Measurements from ENCODE around the gene SCLY.

Gene SCLY

DNA sequence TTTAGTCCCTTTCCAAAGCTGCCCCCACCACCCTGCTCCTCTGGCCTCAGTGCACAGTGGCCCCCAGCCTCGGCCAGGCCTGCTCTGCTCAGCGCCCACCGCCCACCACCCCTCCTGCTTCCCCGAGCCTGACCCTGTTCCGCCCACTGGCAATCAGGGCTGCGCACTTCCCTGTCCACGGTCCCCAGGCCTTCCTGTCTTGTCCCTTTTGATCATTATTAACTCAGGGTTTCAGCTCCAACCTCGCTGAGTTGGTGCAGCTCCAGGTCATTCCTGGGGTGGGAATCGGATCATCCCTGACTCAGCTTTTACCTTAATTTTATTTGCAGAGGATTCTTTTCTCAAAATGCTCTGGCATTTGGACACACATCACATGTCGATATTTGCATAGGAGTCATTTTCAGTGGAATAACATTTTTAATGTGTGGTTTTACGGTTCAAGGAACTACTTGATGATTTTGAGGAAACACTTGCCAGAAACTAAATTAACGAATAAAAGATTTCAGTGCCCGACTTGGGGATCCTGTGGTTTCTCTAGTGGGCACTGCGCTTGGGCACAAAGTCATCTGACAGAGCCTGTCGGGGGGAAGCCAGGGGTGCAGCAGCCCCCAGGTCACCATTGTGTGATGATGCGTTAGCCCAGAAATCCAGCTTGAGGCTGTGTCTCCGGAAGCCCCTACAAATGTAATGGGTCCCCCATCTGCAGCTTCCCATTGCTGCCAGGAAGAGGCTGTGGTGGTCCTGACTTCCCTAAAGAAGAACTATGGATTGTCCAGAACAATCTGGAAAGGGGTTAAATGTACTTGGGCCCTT, 38.3 kb downstream of the SCLY start:
- no peak for DNase-seq

DNA sequence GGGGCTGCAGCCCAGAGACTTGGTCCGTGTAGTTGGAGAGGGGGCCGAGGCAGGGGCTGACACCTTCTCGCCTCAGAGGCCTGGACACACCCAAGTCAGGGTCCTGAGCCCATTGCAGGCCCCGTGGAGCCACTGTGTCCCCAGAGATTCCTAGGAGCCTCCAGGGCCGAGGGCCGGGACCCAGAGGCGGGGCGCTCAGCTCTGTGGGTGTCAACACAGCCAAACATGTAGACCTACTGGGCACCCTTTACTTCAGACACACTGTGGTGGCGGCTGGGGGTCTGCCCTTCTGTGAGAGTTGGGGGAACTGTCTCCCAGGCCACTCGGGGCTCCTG, 38.9 kb downstream of the SCLY start:
- DNase-seq = peak; percentile 23

GRCh38 chr2:238100049-238100820, 39.4 kb downstream of the SCLY start, which contains the start of gene ESPNL:
ESPNL (plus strand) TSS chr2:238100340; CDS start chr2:238100420, 80 bp downstream.
- DNase-seq = peak; percentile 28

DNA sequence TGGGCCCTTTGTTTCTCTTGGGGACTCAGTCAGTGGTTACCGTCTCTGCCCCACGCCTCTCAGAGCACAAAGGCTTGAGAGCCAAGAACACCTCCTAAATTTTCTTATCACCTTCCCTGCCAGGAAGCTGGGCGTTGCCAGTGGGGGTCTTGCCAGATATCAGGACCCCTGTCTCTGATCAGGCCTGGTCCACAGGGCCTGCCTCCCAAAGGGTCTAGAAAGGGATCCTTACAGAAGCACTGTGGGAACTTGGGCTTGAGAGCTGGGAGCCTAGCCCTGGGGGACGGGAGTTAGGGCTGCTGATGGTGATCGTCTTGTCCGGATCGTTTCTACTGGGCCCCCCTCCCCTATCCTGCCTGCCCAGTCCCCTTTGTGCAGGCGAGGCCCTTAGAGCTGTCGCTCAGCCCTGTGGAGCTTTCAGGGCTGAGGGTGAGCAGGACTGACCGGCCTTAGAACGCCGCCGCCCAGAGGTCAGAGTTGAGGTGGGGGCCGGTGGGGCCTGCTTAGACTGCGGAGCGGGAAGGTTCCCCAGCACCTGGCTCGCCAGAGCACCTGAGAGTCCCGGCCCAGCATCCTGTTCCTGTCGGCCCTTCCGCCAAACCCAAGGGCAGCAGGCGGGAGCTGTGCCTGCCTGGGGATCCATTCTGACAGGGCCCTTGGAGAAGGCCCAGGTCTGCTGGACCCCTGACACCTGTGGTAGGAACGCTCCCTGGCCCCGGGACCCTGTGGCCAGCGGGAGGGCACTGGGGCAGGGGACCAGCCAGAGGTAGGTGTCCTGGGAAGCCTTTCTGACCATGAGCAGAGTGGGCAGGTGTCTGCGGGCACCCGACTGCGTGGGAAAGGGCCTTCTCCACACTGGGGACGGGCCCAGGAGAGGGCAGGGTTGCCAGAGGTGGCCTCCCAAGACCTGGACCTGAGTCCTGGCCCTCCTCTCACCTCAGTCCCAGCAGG, 40.3 kb downstream of the SCLY start:
- peak; percentile 29 for DNase-seq

GRCh38 chr2:238101891-238102841, 41.4 kb downstream of the SCLY start:
- peak; percentile 51 for DNase-seq

DNA sequence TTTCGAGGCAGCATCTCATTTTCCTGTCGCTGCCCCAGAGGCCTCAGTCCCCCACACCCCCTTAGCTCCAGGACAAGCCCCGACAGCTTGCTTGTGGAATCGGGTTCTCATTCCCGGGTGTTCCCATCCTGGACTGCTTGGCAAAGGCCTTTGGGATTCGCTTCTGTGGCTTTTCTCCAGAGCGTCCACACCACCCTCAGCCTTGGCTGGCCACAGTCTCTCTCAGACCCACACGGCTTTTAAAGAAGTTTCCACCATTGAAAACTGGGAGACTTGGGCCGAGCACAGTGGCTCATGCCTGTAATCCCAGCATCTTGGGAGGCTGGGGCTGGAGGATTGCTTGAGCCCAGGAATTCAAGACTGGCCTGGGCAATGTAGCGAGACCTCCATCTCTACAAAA, 42.1 kb downstream of the SCLY start:
- DNase-seq = peak; percentile 23

DNA sequence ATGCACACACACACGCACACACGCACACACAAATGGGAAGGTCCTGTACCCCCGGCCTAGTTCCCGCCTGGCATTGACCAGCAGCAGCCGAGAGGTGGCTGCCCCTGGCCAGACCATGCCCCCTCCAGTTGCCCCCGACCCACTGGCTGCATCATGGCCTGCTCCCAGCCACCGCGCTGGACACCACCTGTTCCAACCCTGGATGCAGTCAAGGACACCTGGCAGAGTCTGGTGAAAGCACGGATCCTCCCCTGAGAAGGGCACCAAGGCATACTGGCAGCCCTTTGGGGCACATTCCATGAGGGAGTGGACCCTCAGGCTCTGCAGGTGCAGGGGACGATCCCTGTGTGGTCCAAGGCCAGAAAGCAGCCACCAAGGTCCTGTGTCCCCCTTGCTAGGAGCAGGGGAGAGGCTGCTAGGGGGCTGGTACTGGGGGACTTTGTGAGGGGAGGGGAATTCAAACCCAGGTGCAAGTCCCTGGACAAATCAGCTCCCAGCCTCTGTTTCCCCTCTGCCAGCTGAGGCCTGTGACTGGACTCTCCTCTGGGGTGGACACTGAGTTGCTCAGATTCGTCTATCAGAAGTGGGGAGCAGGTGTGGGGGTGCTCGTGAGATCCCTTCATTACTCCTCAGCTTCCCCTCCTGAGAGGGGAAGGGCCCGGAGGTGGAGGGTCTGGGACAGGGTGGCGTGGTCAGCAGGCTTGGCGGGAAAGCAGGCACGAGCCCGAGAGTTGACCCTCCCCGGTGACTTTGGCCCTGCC, 42.8 kb downstream of the SCLY start:
- no peak for DNase-seq

GRCh38 chr2:238104226-238104690, 43.5 kb downstream of the SCLY start:
- DNase-seq = peak; percentile 25

- DNase-seq = peak; percentile 26
Measured at GRCh38 chr2:238104691-238105371, 44.0 kb downstream of the SCLY start.

DNA sequence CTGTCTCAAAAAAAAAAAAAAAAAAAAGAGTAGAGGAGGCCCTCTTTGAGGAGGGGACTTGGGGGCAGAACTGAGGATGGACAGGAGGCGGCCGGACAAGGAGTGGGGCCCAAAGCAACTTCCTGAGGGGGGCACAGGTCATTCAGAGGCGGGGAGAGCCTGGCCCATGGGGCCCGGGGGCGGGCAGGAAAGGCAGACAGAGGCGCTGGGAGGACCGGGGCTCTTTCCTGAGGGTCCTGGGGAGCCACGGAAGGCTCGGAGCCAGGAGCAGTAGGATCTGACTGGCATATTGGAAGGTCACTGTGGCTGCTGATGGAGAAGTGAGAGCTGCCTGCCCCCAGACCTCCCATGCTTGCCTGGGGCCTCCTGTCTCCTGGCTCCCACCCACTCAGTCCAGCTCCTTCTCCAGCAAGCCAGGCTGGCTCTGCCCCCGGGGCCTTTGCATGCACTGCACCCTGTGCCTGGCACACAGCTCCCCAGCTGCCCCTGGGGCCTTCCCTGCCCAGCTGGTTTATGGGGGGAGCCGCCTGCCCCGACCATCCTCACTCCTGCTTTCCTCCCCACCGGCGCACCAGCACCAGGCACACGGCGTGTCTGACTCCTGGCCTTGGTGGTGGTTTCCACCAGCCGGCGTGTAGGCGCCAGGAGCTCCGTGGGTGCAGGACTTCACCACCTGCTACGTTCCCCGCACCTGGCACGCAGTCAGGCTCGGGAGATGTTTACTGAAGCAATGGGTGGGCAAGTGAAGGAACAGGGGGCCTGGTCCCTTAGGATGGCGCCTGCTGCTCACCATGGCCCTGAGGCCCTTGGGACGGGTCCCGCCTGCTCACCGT, 44.9 kb downstream of the SCLY start:
- DNase-seq = peak; percentile 13

- DNase-seq = peak; percentile 34
Measured at GRCh38 chr2:238106339-238106697, 45.5 kb downstream of the SCLY start.

GRCh38 chr2:238106698-238107524, 46.1 kb downstream of the SCLY start:
- peak; percentile 62 for DNase-seq

- peak; percentile 15 for DNase-seq
Measured at GRCh38 chr2:238107525-238108422, 47.0 kb downstream of the SCLY start.

- DNase-seq = no peak
Measured at GRCh38 chr2:238108423-238109183, 47.8 kb downstream of the SCLY start.

DNA sequence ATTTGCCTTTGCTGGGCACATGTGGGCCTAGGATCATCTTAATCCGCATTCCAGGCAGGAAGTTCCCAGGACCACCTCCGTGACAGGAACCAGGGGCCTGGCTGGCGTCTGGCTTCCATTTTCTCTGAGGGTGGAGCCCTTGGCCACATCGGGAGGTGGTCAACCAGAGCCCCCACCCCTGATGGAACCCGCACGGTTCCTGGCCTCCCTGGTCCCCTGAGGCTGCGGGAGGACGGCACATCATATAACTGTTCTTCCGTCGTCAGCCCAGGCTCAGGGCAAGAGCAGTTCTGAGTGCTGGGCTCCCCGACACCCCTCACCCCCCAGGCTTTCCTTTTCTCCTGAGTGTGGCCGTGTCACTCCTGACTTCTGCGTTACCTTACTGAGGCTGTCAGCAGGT, 52.8 kb downstream of the SCLY start:
- no peak for DNase-seq

DNA sequence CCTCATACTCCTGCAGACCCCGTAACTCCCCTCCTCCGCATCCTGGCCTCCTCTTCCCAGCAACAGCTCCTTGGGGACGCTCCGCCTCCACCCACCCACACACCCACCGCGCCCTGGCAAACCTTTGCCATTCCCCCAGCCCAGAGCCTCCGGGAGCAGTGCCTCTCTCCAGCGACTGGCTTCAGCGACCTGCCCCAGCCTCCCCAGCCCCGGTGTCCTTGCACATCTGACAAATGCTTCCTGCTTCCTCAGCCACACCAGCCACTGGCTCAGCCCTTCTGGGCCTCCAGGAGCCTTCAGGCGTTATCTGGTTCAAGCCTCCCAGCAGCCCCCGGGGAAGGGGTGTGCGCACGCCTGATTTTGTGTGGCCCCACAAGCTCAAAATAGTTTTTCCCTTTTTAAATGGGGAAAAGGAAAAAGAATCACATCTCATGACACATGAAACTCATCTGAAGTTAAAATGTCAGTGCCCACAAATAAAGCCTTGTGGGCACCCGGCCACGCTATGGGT, 53.6 kb downstream of the SCLY start:
- DNase-seq = no peak

Measured in 8988T (cell line).